Osteocyte (in vitro differentiated cells): ENCODE measurements around the gene VOPP1. TPM values are rescaled to one million over a fixed set of nuclear protein-coding genes. Genes with fewer than 3 reads are reported as not detected.

Experiments used
- DNase-seq: peaks from one replicate; pipeline ENCODE4 v3.0.0; 2021; ENCODE audit warnings: mixed read lengths; ENCODE audit not compliant: unreplicated experiment; ENCODE audit errors: extremely low spot score
- H3K27ac Mint-ChIP-seq: one replicate; pipeline ENCODE4 v1.8.0; 2021; ENCODE audit warnings: mild to moderate bottlenecking, mixed read lengths; ENCODE audit not compliant: unreplicated experiment
- H3K27me3 Mint-ChIP-seq: one replicate; pipeline ENCODE4 v1.8.0; 2021; ENCODE audit warnings: mixed read lengths; ENCODE audit not compliant: unreplicated experiment
- H3K36me3 Mint-ChIP-seq: one replicate; pipeline ENCODE4 v1.8.0; 2021; ENCODE audit warnings: mixed read lengths; ENCODE audit not compliant: unreplicated experiment
- H3K4me1 Mint-ChIP-seq: one replicate; pipeline ENCODE4 v1.8.0; 2021; ENCODE audit warnings: mixed read lengths; ENCODE audit not compliant: unreplicated experiment
- H3K4me3 Mint-ChIP-seq: one replicate; pipeline ENCODE4 v1.8.0; 2021; ENCODE audit warnings: mild to moderate bottlenecking, moderate library complexity, mixed read lengths; ENCODE audit not compliant: unreplicated experiment
- H3K9me3 Mint-ChIP-seq: one replicate; pipeline ENCODE4 v1.8.0; 2021; ENCODE audit warnings: mixed read lengths; ENCODE audit not compliant: unreplicated experiment
- CTCF ChIP-seq: fragments of 200-600 bp; sonication (generic); IDR thresholded peaks from 2 replicates; pipeline ENCODE4 v1.5.0; 2021; ENCODE audit warnings: antibody characterized with exemption, mild to moderate bottlenecking, moderate library complexity
- total RNA-seq: library from RNA; stranded (reverse); gene quantifications from 2 replicates; pipeline ENCODE4 v1.2.1, GENCODE V29; 2021

Gene VOPP1
- total RNA-seq, 1 donor from 2014 or later: 86.6 TPM

- Mint-ChIP-seq H3K36me3 (peaks cover 10% of the 10 kb centered on the region), H3K4me3 (no peak overlapping the region), H3K27ac (peak overlapping the region; percentile 42), H3K27me3 (no peaks in the 10 kb centered on the region), H3K9me3 (no peaks in the 10 kb centered on the region), H3K4me1 (peaks cover 39% of the 10 kb centered on the region)
- no peak for TF ChIP-seq CTCF
- DNase-seq: no peak
These were observed 63.0 kb downstream of the VOPP1 start for GRCh38 chr7:55509322-55509721.

- peaks cover 11% of the 10 kb centered on the region for H3K36me3 Mint-ChIP-seq
- no peak for TF ChIP-seq CTCF
- no peaks in the 10 kb centered on the region for H3K9me3 Mint-ChIP-seq
- H3K27ac Mint-ChIP-seq: no peak overlapping the region
- no peak for DNase-seq
- H3K4me1 Mint-ChIP-seq: peaks cover 40% of the 10 kb centered on the region
- H3K4me3 Mint-ChIP-seq: no peak overlapping the region
- H3K27me3 Mint-ChIP-seq: no peaks in the 10 kb centered on the region
These were observed 63.9 kb downstream of the VOPP1 start for GRCh38 chr7:55508221-55509011.

GRCh38 chr7:55507743-55508142 is 64.6 kb downstream of the VOPP1 start:
- Mint-ChIP-seq H3K4me1 (peaks cover 40% of the 10 kb centered on the region), H3K9me3 (no peaks in the 10 kb centered on the region), H3K27ac (peak overlapping the region; percentile 19), H3K4me3 (no peak overlapping the region), H3K27me3 (no peaks in the 10 kb centered on the region), H3K36me3 (peaks cover 12% of the 10 kb centered on the region)
- no peak for DNase-seq
- no peak for TF ChIP-seq CTCF

- H3K36me3 Mint-ChIP-seq: peaks cover 6% of the 10 kb centered on the region
- peaks cover 26% of the 10 kb centered on the region for H3K4me1 Mint-ChIP-seq
- no peak overlapping the region for H3K27ac Mint-ChIP-seq
- H3K27me3 Mint-ChIP-seq: no peaks in the 10 kb centered on the region
- no peak overlapping the region for H3K4me3 Mint-ChIP-seq
- no peak for DNase-seq
- no peak for TF ChIP-seq CTCF
- no peaks in the 10 kb centered on the region for H3K9me3 Mint-ChIP-seq
These were observed 67.2 kb downstream of the VOPP1 start for GRCh38 chr7:55504967-55505658.

- Mint-ChIP-seq H3K36me3 (peaks cover 6% of the 10 kb centered on the region), H3K4me1 (peaks cover 19% of the 10 kb centered on the region), H3K27me3 (no peaks in the 10 kb centered on the region), H3K27ac (no peak overlapping the region), H3K9me3 (no peaks in the 10 kb centered on the region), H3K4me3 (no peak overlapping the region)
- DNase-seq: no peak
- no peak for TF ChIP-seq CTCF
These were observed 68.0 kb downstream of the VOPP1 start for GRCh38 chr7:55504093-55504859.
